SK-N-SH (cell line): ENCODE data around the gene LSM3. TPM values are rescaled to one million over a fixed set of nuclear protein-coding genes. Genes with fewer than 3 reads are reported as not detected.

Source experiments
- CTCF ChIA-PET: fragments of 300-600, 350-600 bp; formaldehyde crosslinking; extraction: SDS; loops from one replicate; lab custom pipeline; 2021; lab: Yijun Ruan, JAX
- POLR2A ChIA-PET: fragments of 350-600 bp; sonication (Branson Sonifier 250); formaldehyde crosslinking; extraction: SDS; loops from one replicate; lab custom pipeline; 2020; ENCODE audit warnings: antibody characterized with exemption, inconsistent platforms; lab: Yijun Ruan, JAX
- DNase-seq: peaks from one replicate; pipeline ENCODE4 v3.0.0; 2012
- H2AFZ ChIP-seq: fragments of 200-600 bp; sonication (generic); 2 replicates; pipeline ENCODE4 v1.8.1; 2016; ENCODE audit warnings: antibody characterized with exemption, mild to moderate bottlenecking, low read depth
- H3F3A ChIP-seq: fragments of 200-600 bp; sonication (generic); replicated peaks from 2 replicates; pipeline ENCODE3; 2016; ENCODE audit warnings: antibody characterized with exemption, mild to moderate bottlenecking; ENCODE audit not compliant: insufficient read depth
- H3K27ac ChIP-seq, 2 experiments: fragments of 200-500 bp in 1 of 2; fragments of 200-600 bp in 1 of 2; sonication (Bioruptor generic) in 1 of 2; sonication (generic), shearing (Covaris generic) in 1 of 2; 2 replicates each; pipeline versions ENCODE4 v1.5.1 to v1.6.1; 2014 to 2016; ENCODE audit warnings: low read depth in 2 of 2, inconsistent platforms in 1 of 2, low read length in 1 of 2, mild to moderate bottlenecking in 1 of 2, mixed read lengths in 1 of 2
- H3K27me3 ChIP-seq: fragments of 200-600 bp; sonication (generic), shearing (Covaris generic); 2 replicates; pipeline ENCODE4 v1.6.1; 2016; ENCODE audit warnings: mixed run types; ENCODE audit not compliant: insufficient read depth
- H3K36me3 ChIP-seq, 2 experiments: fragments of 200-500 bp in 1 of 2; fragments of 200-600 bp in 1 of 2; sonication (Bioruptor generic) in 1 of 2; sonication (generic) in 1 of 2; replicated peaks in 1 of 2; 2 replicates each; pipeline versions ENCODE3 to v1.5.1; 2014 to 2016; ENCODE audit warnings: low read length in 1 of 2, mild to moderate bottlenecking in 1 of 2; ENCODE audit not compliant: insufficient read depth in 2 of 2, control insufficient read depth in 1 of 2
- H3K4me1 ChIP-seq, 2 experiments: fragments of 200-500 bp in 1 of 2; fragments of 200-600 bp in 1 of 2; sonication (Bioruptor generic) in 1 of 2; sonication (generic), shearing (Covaris generic) in 1 of 2; 2 replicates each; pipeline versions ENCODE4 v1.5.1 to v1.6.1; 2014 to 2016; ENCODE audit warnings: low read depth in 1 of 2, low read length in 1 of 2, mixed run types in 1 of 2; ENCODE audit not compliant: insufficient read depth in 2 of 2, control insufficient read depth in 1 of 2
- H3K4me2 ChIP-seq: fragments of 200-600 bp; sonication (generic), shearing (Covaris generic); 2 replicates; pipeline ENCODE4 v1.6.1; 2017; ENCODE audit warnings: mixed run types
- H3K4me3 ChIP-seq, 2 experiments: fragments of 200-500 bp in 1 of 2; fragments of 200-600 bp in 1 of 2; sonication (Bioruptor generic) in 1 of 2; sonication (generic), shearing (Covaris generic) in 1 of 2; 2 replicates each; pipeline versions ENCODE4 v1.5.1 to v1.8.1; 2014 to 2016; ENCODE audit warnings: low read depth in 2 of 2, inconsistent platforms in 1 of 2, low read length in 1 of 2, mild to moderate bottlenecking in 1 of 2, mixed read lengths in 1 of 2, moderate library complexity in 1 of 2
- H3K79me2 ChIP-seq: fragments of 200-600 bp; sonication (generic); 2 replicates; pipeline ENCODE4 v1.8.1; 2017; ENCODE audit warnings: mild to moderate bottlenecking; ENCODE audit not compliant: insufficient read depth
- H3K9ac ChIP-seq: fragments of 200-600 bp; sonication (generic); 2 replicates; pipeline ENCODE4 v1.6.1; 2017; ENCODE audit warnings: mixed run types
- H3K9me2 ChIP-seq: fragments of 200-600 bp; sonication (generic); 2 replicates; pipeline ENCODE4 v1.6.1; 2017; ENCODE audit warnings: mixed run types
- H3K9me3 ChIP-seq: fragments of 200-600 bp; sonication (generic); 2 replicates; pipeline ENCODE4 v1.6.1; 2017; ENCODE audit warnings: mixed run types, mild to moderate bottlenecking, moderate library complexity
- H4K20me1 ChIP-seq: fragments of 200-600 bp; sonication (generic); 2 replicates; pipeline ENCODE4 v1.6.1; 2017; ENCODE audit warnings: mild to moderate bottlenecking, mixed run types; ENCODE audit not compliant: insufficient read depth
- CHD2 ChIP-seq: fragments of 150-350 bp; IDR thresholded peaks from 2 replicates; pipeline ENCODE4 v1.6.1; 2018; ENCODE audit warnings: low read length; ENCODE audit not compliant: partially characterized antibody
- ELF1 ChIP-seq: IDR thresholded peaks from 2 replicates; pipeline ENCODE4 v1.4.0; 2012
- FOSL2 ChIP-seq: IDR thresholded peaks from 2 replicates; pipeline ENCODE4 v1.4.0; 2012; ENCODE audit warnings: low read depth, mild to moderate bottlenecking, moderate library complexity, borderline replicate concordance
- FOXM1 ChIP-seq: IDR thresholded peaks from 2 replicates; pipeline ENCODE4 v1.4.0; 2012; ENCODE audit warnings: low read depth, mild to moderate bottlenecking
- GABPA ChIP-seq: IDR thresholded peaks from 2 replicates; pipeline ENCODE4 v1.4.0; 2012; ENCODE audit warnings: low read depth, mild to moderate bottlenecking
- GATA2 ChIP-seq: sonication (generic); formaldehyde crosslinking; IDR thresholded peaks from 2 replicates; pipeline ENCODE4 v1.5.0; 2020; ENCODE audit warnings: mild to moderate bottlenecking, missing genetic modification reagents
- MEF2A ChIP-seq: IDR thresholded peaks from 2 replicates; pipeline ENCODE4 v1.4.0; 2012; ENCODE audit warnings: low read depth, borderline replicate concordance
- NFIC ChIP-seq: IDR thresholded peaks from 2 replicates; pipeline ENCODE4 v1.4.0; 2012; ENCODE audit warnings: borderline replicate concordance
- NRF1 ChIP-seq: IDR thresholded peaks from 2 replicates; pipeline ENCODE4 v1.6.1; 2012; ENCODE audit warnings: low read depth, mild to moderate bottlenecking, low read length
- RAD21 ChIP-seq: IDR thresholded peaks from 2 replicates; pipeline ENCODE4 v1.6.1; 2012; ENCODE audit warnings: mild to moderate bottlenecking, low read length
- RCOR1 ChIP-seq: fragments of 150-350 bp; IDR thresholded peaks from 2 replicates; pipeline ENCODE4 v1.6.1; 2017; ENCODE audit warnings: antibody characterized with exemption, low read length
- RXRA ChIP-seq: IDR thresholded peaks from 2 replicates; pipeline ENCODE4 v1.4.0; 2012; ENCODE audit warnings: low read depth, mild to moderate bottlenecking, borderline replicate concordance
- YY1 ChIP-seq: IDR thresholded peaks from 2 replicates; pipeline ENCODE4 v1.4.0; 2012; ENCODE audit warnings: low read depth, mild to moderate bottlenecking
- WGBS: methylation state at CpG from one replicate; pipeline ENCODE4 v1.1.6; 2017; ENCODE audit warnings: low lambda C conversion rate; 5-methylcytosine and 5-hydroxymethylcytosine counted together
- polyA plus RNA-seq, 3 experiments: library from polyadenylated mRNA; depleted of rRNA; stranded (reverse); fragments of >200 nt; gene quantifications; 2 replicates each; pipeline ENCODE4 v1.2.3, GENCODE V29; 2012
- TF ChIP-seq, protein P1 (sequence below): IDR thresholded peaks from 2 replicates; pipeline ENCODE4 v1.6.1; 2012; ENCODE audit warnings: mild to moderate bottlenecking, low read depth, low read length, moderate library complexity
- TF ChIP-seq, protein P2 (sequence below): IDR thresholded peaks from 2 replicates; pipeline ENCODE4; 2012
- TF ChIP-seq, protein P3 (sequence below): fragments of 200-600 bp; sonication (generic); IDR thresholded peaks from 2 replicates; pipeline ENCODE4 v1.6.1; 2017; ENCODE audit warnings: antibody characterized with exemption, mild to moderate bottlenecking, moderate library complexity

LSM3 gene
- polyA plus RNA-seq, 1 of the 3 experiments (the other 2 are of a cell fraction): 5.1 TPM

DNA sequence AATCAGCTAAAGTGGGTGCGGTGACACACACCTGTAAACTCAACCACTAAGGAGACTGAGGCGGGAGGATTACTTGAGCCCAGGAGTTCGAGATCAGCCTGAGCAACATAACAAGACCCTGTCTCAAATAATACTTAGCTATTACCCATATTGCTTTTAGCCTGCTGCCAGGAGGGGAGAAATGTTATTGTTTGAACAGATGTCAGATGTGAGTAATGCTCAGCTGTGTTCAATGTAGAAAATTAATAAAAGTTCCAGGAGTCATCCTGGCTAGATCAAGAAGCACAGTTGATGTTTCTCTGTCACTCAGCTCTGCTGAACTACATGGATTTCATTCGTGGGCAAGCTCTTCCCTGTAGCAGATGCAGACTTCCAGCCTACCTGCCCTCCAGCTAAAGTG, 22.2 kb downstream of the LSM3 start:
- no peaks in the 10 kb centered on the region for H3K27me3 ChIP-seq
- peaks cover 3 to 17% of the 10 kb centered on the region in 2 experiments; a peak in 2 of 4 replicates for H3K4me1 ChIP-seq
- no peak overlapping the region for H2AFZ ChIP-seq
- WGBS: 95% methylated on average over 4 of the region's 4 CpGs
- H3K36me3 ChIP-seq: peaks cover 0 to 19% of the 10 kb centered on the region in 2 experiments
- no peaks in the 10 kb centered on the region for H4K20me1 ChIP-seq
- H3K9me2 ChIP-seq: no peaks in the 10 kb centered on the region
- H3K9me3 ChIP-seq: no peaks in the 10 kb centered on the region
- TF ChIP-seq GABPA (no peak), GATA2 (CRISPR knock-in tag) (no peak), RAD21 (no peak), YY1 (no peak), FOSL2 (no peak), CHD2 (no peak), NFIC (no peak), RCOR1 (no peak), RXRA (no peak), NRF1 (no peak)
- TF ChIP-seq, protein P1, sequence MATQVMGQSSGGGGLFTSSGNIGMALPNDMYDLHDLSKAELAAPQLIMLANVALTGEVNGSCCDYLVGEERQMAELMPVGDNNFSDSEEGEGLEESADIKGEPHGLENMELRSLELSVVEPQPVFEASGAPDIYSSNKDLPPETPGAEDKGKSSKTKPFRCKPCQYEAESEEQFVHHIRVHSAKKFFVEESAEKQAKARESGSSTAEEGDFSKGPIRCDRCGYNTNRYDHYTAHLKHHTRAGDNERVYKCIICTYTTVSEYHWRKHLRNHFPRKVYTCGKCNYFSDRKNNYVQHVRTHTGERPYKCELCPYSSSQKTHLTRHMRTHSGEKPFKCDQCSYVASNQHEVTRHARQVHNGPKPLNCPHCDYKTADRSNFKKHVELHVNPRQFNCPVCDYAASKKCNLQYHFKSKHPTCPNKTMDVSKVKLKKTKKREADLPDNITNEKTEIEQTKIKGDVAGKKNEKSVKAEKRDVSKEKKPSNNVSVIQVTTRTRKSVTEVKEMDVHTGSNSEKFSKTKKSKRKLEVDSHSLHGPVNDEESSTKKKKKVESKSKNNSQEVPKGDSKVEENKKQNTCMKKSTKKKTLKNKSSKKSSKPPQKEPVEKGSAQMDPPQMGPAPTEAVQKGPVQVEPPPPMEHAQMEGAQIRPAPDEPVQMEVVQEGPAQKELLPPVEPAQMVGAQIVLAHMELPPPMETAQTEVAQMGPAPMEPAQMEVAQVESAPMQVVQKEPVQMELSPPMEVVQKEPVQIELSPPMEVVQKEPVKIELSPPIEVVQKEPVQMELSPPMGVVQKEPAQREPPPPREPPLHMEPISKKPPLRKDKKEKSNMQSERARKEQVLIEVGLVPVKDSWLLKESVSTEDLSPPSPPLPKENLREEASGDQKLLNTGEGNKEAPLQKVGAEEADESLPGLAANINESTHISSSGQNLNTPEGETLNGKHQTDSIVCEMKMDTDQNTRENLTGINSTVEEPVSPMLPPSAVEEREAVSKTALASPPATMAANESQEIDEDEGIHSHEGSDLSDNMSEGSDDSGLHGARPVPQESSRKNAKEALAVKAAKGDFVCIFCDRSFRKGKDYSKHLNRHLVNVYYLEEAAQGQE: no peak
- TF ChIP-seq, protein P2, sequence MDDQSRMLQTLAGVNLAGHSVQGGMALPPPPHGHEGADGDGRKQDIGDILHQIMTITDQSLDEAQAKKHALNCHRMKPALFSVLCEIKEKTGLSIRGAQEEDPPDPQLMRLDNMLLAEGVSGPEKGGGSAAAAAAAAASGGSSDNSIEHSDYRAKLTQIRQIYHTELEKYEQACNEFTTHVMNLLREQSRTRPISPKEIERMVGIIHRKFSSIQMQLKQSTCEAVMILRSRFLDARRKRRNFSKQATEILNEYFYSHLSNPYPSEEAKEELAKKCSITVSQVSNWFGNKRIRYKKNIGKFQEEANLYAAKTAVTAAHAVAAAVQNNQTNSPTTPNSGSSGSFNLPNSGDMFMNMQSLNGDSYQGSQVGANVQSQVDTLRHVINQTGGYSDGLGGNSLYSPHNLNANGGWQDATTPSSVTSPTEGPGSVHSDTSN: no peak
- H3K79me2 ChIP-seq: peaks cover 9% of the 10 kb centered on the region; the same call in 1 of the 2 replicates
- CTCF ChIA-PET: interaction anchor here (0.8 to 6.3 kb wide), 7 partner anchors 16 to 304 kb away, joined by 3 to 92 read pairs (median 19); partner anchors contain the start of genes LSM3 and XPC
- H3K4me2 ChIP-seq: no peak overlapping the region
- H3K9ac ChIP-seq: no peak overlapping the region
- H3F3A ChIP-seq: no peaks in the 10 kb centered on the region
- DNase-seq: no peak
- POLR2A ChIA-PET: no interaction called here
- H3K4me3 ChIP-seq: no peak overlapping the region
- H3K27ac ChIP-seq: no peak overlapping the region

DNA sequence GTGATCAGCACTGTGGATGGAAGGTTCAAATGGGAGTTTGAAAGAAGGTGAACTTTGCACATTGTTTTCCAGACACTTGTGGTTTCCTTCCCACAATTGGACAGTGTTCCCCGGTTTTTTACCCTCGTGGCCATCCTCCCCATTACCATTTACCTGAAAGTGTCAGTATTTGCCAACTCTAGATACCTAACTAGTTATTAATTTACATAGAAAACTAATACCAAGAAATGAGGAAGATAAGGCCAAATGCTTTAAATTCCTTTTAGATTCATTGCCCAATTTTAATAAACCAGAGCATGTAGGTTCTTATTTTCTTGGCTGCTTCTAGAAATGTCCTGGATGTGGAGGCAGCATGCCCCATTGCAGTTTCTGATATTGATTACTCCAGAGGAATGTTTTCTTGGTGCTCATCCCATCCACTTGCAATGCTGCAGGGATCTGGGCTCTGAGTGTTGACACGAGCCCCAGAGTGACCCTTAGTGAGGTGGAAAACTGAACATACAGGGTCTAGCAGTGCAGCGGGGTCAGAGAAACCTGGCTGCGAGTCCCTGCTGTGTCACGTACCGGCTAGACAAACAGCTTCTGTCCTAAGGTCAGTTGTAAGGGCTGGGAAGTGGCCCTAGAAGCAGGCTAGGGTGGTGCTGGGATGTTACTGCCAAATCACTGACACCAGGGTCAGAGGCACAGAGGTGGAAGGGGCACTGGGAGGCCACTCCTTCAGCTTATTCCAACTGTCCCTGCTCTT, 23.5 kb downstream of the LSM3 start:
- H3K4me3 ChIP-seq: no peak overlapping the region
- no peaks in the 10 kb centered on the region for H3K9me3 ChIP-seq
- H3K9me2 ChIP-seq: no peaks in the 10 kb centered on the region
- H4K20me1 ChIP-seq: no peaks in the 10 kb centered on the region
- CTCF ChIA-PET: interaction anchor here (0.6 to 6.3 kb wide), 12 partner anchors 13 to 305 kb away, joined by 3 to 115 read pairs (median 16); partner anchors contain the start of genes LSM3 and XPC
- no peaks in the 10 kb centered on the region for H3F3A ChIP-seq
- H2AFZ ChIP-seq: no peak overlapping the region
- H3K4me1 ChIP-seq: peaks cover 3 to 17% of the 10 kb centered on the region in 2 experiments; a peak in 2 of 4 replicates
- POLR2A ChIA-PET: no interaction called here
- H3K4me2 ChIP-seq: no peak overlapping the region
- 84% methylated on average over 7 of the region's 7 CpGs for WGBS
- H3K36me3 ChIP-seq: peaks cover 0 to 11% of the 10 kb centered on the region in 2 experiments
- DNase-seq: no peak
- no peaks in the 10 kb centered on the region for H3K27me3 ChIP-seq
- H3K9ac ChIP-seq: no peak overlapping the region
- H3K27ac ChIP-seq: no peak overlapping the region
- H3K79me2 ChIP-seq: no peaks in the 10 kb centered on the region
- TF ChIP-seq MEF2A (no peak), FOXM1 (no peak), RCOR1 (no peak), GABPA (no peak), ELF1 (no peak), RXRA (no peak)
- TF ChIP-seq, protein P1: no peak
- TF ChIP-seq, protein P3, sequence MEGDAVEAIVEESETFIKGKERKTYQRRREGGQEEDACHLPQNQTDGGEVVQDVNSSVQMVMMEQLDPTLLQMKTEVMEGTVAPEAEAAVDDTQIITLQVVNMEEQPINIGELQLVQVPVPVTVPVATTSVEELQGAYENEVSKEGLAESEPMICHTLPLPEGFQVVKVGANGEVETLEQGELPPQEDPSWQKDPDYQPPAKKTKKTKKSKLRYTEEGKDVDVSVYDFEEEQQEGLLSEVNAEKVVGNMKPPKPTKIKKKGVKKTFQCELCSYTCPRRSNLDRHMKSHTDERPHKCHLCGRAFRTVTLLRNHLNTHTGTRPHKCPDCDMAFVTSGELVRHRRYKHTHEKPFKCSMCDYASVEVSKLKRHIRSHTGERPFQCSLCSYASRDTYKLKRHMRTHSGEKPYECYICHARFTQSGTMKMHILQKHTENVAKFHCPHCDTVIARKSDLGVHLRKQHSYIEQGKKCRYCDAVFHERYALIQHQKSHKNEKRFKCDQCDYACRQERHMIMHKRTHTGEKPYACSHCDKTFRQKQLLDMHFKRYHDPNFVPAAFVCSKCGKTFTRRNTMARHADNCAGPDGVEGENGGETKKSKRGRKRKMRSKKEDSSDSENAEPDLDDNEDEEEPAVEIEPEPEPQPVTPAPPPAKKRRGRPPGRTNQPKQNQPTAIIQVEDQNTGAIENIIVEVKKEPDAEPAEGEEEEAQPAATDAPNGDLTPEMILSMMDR: no peak
